Activated CD8-positive, alpha-beta memory T cell treated with anti-CD3 and anti-CD28 coated beads for 36 hours (primary cell): ENCODE data around the gene C2orf74. TPM values are rescaled to one million over a fixed set of nuclear protein-coding genes. Genes with fewer than 3 reads are reported as not detected.
"Not testable (repeated sequence)": the region's sequence is repeated elsewhere in the genome, so short reads cannot be mapped to it uniquely, and the experiment has no call there.

Experiments used
- CTCF ChIA-PET: fragments of 350-600 bp; sonication (Branson Sonifier 250); formaldehyde crosslinking; loops from one replicate; lab custom pipeline; 2021; ENCODE audit warnings: antibody characterized with exemption; lab: Charles Lee
- POLR2A ChIA-PET: fragments of 350-600 bp; sonication (Branson Sonifier 250); formaldehyde crosslinking; loops from one replicate; lab custom pipeline; 2021; ENCODE audit warnings: antibody characterized with exemption; lab: Charles Lee
- total RNA-seq, 2 experiments: library from RNA; stranded (reverse); gene quantifications; one replicate each; pipeline ENCODE4 v1.2.3, GENCODE V29; 2021

Gene C2orf74
- 10 to 100 TPM; 10.5 to 11.9 TPM for total RNA-seq

DNA sequence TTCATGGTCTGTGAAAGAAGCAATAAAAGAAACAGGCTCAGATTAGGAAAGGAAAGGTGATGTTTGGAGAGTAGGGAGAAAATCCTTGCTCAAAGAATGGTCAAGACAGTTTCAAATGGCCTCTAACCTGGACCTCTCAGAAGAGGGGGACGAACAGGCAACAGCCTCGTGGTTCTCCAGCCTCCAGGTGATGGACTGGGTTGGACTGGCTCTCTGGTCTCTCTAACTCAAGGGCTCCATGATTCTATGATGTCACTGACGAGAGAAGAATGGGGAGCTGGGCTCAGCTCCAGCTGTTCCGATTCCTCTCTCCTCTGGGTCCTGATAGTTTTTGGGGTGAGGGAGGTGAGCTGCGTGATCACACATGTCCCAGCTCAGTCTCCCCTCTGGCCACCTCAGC is at the start of gene C2orf74:
TSS of gene C2orf74 (plus strand) at position 301 of the 400 bp plus-strand sequence. CDS start 327 bp downstream, outside the sequence.
- ChIA-PET POLR2A (no interaction called here), CTCF (no interaction called here)

DNA sequence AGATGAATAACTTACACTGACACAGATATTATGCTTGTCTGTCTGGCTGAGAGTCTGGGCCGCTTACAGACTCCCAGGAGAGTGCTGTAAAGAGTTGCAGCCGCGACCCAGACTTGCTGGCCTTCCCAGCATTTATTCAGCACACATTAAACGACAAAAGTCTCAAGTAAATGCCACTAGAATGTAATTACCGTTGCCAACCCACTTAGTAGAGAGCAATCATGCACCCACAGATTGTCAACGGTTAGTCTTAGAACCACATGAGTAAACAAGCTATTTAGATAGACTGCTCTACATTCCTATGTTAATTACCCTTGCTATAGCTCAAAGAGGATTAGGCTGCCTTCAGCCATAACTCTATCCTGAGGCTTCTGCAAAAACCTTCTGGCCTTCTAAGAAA is 47.8 kb upstream of the C2orf74 start:
- POLR2A ChIA-PET, result no interaction called here
- CTCF ChIA-PET, result no interaction called here

DNA sequence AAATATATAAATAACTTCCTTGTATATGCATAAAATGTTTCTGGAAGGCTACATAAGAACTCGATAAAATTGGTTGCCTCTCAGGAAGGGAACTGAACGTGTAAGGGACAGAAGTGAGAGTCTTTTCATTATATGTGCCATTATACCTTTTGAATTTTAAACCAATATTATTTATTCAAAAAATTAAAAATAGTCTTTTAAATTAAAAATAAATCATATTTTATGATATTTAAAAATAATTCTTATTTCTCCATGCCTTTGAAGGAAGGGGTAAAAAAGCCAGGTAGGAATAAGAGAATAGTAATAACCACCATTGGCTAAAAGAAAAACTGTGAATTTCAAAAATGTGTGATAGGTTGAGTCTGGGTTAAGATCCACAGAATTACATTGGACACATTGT is 45.7 kb upstream of the C2orf74 start:
- ChIA-PET CTCF (interaction anchor here (0.5 kb wide), 1 partner anchor 35 kb away, joined by 3 read pairs; no protein-coding TSS in a partner anchor), POLR2A (interaction anchor here (0.6 kb wide), 1 partner anchor 169 kb away, joined by 3 read pairs; no protein-coding TSS in a partner anchor)

DNA sequence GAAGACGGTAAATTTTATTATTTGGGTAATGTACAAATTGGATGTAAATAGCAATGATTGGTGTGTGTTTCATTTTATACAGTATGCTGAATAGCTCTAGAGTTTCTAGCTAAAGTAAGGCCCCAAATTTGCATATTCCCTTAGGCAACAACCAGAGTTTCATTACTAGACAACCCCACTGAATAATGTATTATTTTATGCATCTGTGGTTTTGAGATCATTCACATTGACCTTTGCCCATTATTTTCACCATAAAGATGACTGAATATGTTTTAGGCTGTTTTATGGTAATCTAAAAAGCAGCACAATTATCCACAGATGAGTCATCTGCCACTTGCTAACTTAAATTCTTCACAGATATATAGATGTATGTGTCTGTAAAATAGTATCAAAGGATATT is 44.5 kb upstream of the C2orf74 start:
- POLR2A ChIA-PET, result no interaction called here
- CTCF ChIA-PET, result no interaction called here

DNA sequence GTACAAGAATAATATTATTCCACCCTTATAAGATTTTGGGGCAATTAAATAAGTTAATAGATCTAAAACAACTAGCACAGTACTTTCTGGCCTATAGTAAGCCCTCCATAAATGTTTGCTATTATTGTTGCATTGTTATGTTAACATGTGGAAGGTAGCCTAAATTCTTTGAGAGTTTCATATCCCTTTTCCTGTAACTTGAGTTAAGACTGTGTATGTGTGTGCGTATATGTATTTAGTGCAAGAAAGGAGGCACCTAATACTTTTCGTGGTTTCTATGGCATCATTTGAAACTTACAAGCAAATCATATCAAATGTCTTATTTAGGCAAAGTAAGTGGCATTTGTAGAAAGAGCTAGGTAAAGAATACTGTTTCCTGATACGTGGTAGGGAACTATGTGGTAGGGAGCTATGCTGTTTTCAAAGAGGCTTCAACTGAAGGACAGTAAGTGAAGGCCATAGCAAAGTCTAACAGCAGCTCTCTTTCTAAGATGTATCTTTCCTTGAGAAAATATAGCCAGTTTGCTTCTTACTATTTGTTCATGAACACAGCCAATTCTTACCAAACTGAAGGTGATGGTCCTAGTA is 36.8 kb upstream of the C2orf74 start:
- CTCF ChIA-PET, result interaction anchor here (0.7 kb wide), 1 partner anchor 321 kb away, joined by 3 read pairs; no protein-coding TSS in a partner anchor
- POLR2A ChIA-PET, result no interaction called here

DNA sequence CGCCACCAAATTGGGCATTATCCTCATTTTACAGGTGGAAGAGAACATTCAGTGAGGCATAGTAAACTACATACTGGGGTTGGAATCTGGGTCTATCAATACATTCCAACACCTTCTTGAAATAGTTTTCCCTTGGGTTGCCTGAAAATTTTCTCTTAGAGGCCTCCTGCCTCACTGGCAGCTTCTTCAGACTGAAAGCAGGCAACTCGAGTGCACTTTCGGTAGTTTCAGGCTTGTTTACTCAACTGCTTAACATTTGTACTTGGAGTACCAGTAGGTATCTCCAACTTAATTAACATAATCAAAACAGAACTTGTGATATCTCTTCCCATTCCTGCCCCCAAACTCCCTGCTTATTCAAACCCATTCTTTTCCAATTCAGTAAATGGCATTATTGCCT is 36.2 kb upstream of the C2orf74 start:
- ChIA-PET CTCF (interaction anchor here (0.6 kb wide), 1 partner anchor 234 kb away, joined by 4 read pairs; no protein-coding TSS in a partner anchor), POLR2A (no interaction called here)

DNA sequence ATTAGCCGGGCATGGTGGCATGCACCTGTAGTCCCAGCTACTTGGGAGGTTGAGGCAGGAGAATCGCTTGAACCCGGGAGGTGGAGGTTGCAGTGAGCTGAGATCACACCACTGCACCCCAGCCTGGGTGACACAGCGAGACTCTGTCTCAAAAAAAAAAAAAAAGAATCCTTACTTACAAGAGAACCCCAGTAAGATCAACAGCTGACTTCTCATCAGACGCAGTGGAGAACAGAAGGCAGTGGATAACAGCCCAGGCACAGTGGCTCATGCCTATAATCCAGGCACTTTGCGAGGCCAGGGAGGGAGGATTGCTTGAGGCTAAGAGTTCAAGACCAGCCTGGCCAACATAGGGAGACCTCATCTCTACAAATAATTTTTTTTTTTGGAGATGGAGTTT is 33.9 kb upstream of the C2orf74 start:
- CTCF ChIA-PET, result interaction anchor here (0.6 to 0.7 kb wide), 2 partner anchors 15 to 51 kb away, joined by 3 read pairs; no protein-coding TSS in a partner anchor
- POLR2A ChIA-PET, result not testable (repeated sequence)

DNA sequence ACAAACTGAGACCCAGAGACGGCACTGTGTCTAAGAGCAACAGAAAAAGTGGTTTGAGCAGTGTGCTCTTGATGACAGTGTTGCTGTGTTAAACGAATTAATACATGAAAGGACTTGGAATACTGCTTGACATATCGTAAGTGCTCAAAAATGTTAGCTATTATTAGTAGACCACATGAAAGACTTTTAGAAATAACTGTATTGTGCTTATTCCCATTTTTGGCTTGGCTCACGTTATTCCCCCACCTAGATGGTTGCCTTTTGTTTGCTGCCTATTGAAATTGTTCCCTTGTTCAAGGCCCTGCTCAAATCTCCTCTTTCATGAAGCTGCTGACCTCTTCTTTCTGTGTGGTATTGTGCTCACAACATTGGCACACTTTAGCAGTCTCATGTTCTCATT is 27.8 kb upstream of the C2orf74 start:
- ChIA-PET POLR2A (no interaction called here), CTCF (no interaction called here)

DNA sequence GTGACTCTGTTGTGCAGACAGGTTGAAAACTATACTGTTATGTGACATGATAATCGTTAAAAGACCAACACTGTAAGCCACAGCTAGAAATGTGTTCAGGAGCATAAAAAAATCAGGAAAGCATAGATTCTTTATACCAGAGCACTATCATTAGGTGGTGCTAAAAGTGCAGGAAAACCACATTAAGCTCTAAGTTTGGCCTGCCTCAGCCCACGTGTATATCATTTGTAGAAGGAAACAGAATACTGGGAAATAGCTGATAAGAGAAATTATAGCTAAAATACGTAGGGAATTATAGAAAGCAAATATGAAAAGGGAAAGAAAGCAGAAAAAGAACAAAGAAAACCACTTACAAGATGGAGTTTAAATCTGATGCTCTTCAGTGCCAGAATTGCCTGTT is 26.5 kb upstream of the C2orf74 start:
- ChIA-PET CTCF (interaction anchor here (0.6 kb wide), 1 partner anchor 88 kb away, joined by 3 read pairs; no protein-coding TSS in a partner anchor), POLR2A (no interaction called here)

DNA sequence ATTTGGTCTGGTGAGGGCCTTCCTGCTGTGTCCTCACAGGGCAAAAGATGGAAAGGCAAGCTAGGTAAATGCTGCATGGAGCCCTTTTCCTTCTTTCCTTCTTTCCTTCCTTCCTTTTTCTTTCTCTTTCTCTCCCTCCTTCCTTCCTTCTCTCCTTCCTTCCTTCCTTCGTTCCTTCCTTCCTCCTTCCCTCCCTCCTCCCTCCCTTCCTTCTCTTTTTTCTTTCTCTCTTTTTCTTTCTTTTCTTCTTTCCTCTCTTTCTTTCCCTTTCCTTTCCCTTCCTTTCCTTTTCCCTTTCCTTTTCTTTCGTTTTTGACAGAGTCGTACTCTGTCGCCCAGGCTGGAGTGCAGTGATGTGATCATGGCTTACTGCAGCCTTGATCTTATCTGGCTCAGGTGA is 23.1 kb upstream of the C2orf74 start:
- POLR2A ChIA-PET, result no interaction called here
- CTCF ChIA-PET, result no interaction called here

DNA sequence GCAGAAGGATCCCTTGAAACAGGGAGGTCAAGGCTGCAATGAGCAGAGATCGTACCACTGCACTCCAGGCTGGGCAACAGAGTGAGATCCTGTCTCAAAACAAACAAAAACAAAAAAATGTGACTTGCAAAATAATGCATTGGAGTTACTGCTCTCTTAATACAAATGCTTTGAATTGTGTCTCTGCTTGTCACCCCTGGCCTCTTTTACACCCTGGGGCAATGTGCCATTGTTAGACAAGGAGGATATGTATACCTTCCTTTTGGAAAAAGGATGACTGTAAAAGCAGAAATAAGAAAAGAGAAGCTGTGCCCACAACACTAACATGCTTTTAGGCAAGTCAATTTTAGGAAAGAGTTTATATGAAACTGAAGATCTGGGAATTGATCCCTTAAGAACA is 20.8 kb upstream of the C2orf74 start:
- POLR2A ChIA-PET, result no interaction called here
- CTCF ChIA-PET, result no interaction called here

DNA sequence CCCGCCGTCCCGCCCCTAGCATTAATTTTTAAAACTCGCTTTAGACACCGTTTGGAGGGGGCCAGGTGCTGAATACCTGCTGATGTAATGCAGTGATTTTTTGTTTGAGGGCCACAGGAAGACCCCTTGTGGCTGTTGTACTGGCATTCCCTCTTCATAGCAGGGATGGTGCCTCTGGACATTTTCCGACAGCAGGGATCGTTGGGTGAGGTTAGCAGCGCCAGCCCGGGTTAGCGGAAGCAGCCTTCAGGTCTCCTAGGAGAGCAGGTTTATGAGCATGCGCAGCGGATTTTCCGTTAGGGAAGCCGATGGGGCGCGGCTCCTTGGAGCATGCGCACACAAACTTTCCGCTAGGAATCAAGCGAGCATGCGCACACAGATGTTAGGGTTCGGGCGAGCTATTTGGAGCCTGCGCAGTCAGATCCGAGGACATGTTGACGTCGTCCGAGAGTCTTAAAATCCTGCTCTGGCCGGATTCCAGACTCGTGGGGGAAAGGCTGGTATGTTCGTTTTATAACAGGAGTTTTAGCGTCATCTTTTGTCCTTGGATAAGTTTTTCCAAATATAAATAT is 17.2 kb upstream of the C2orf74 start:
- ChIA-PET CTCF (no interaction called here), POLR2A (no interaction called here)

DNA sequence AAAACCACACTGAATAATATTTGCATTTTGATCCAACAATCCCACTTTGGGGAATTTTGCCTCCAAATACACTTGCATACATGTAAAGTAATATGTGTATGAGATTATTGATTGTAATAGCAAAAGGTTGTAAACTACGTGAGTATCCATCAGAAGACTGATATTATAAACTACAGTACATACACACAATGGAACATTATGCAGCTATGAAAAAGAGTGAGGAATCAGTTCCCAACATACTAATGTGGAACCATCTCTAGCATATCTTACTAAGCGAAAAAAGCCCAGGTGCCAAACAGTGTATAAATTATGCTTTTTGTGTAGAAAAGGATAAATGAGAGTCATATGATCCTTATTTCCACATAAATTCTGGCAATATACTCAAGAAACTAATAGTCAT is 16.0 kb upstream of the C2orf74 start:
- ChIA-PET POLR2A (no interaction called here), CTCF (no interaction called here)

DNA sequence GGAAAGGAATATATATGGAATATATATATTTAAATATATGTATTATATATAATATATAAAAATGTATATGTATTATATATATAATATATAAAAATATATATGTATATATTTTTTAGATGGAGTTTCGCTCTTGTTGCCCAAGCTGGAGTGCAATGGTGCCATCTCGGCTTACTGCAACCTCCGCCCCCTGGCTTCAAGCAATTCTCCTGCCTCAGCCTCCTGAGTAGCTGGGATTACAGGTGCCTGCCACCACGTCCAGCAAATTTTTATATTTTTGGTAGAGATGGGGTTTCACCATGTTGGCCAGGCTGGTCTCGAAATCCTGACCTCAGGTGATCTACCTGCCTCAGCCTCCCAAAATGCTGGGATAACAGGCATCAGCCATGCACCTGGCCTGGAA is 13.9 kb upstream of the C2orf74 start:
- POLR2A ChIA-PET, CTCF ChIA-PET: not testable (repeated sequence)

DNA sequence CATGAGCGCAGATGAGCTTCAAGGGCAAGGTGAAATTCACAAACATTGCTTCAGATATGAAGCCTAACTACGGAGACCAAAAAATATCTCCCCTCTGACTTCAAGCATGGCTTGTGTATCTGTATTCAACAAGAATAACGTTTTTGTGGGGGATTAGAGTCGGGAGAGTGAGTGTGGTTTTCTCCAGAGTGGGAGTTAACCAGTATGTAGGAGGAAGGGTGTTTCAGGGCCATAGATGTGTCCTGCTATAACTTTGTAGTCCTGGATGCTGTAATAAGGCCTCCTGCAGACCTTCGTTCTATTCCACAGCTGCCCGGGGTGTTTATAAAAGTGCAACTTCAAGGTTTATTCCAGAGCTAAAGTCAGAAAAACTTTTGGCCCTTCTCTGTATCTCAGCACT is 12.9 kb upstream of the C2orf74 start:
- ChIA-PET POLR2A (no interaction called here), CTCF (no interaction called here)

DNA sequence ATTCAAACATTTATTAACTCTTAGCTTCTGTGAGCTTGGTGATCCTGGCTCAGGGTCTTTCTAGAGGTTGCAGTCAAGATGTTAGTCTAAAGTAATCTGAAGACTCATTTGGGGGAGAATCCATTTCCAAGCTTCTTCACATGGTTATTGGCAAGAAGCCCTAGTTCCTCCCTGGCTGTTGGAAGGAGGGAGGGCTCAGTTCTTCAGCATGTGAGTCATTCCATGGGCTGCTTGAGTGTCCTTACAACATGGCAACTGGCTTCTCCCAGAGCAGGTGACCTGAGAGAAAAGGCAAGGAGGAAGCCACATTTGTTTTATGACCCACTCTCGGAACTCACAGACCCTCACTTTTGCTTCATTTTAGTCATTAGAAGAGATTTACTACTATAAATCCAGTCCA is 10.6 kb upstream of the C2orf74 start:
- CTCF ChIA-PET, result interaction anchor here (0.7 kb wide), 2 partner anchors 36 to 520 kb away, joined by 3 to 4 read pairs; no protein-coding TSS in a partner anchor
- POLR2A ChIA-PET, result no interaction called here

DNA sequence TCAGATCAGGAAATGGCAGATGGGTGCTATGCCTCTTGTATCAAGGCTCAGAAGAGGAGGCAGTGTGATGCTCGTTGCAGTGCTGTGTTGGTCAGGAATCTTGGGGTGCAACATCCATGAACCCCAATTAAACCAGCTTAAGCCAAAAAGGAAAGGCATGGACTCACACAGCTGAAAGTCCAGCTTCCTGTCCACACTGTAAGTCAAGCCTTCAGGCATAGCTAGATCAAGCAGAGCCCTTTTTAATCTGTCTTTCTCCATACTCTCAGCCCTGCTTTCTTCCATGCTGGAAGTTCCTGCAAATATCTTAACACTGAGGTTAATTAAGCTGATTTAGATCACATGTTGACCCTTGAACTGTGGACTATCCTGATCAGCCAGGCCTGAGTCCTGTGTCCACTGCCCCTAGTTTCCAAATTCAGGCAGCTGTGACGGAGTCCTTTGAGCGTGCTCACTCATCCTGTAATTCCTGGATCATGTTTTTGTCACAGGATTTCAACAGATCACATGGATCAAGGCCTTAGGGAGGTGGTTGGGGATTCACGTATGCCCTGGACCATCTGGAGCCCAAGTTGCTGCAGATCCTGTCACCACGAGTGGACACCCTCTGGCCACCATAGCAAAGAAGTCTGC is 4.5 kb upstream of the C2orf74 start:
- CTCF ChIA-PET, result interaction anchor here (0.6 kb wide), 1 partner anchor 14 kb away, joined by 4 read pairs; no protein-coding TSS in a partner anchor

DNA sequence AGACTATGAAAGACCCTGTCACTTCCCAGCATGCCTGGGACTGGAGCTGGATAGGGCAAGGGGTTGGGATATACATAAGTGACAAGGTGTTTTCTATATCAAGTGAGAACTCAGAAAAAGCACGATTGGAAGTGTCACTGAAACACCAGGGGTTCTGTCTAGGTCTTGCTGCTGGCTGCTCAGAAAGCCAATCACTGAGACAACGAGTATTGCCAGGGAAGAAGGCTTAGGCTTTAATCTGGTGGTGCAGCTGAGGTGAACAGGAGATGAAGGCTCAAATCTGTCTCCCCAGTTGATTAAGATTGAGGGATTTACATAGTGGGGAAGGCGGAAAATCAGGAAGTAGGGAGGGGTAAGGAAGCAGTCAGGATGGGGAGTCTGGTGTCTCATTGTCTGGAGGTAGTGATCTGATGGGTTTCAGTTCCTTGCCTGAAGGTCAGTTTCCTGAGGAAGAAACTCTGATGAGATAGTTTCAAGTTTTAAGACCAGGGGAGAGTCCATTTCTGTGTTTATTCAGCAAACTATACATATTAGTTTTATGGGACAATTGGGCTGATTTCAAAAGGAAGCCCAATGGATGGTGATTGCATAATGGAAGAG is 3.5 kb upstream of the C2orf74 start:
- POLR2A ChIA-PET, result no interaction called here
- CTCF ChIA-PET, result no interaction called here

More for the DNA sequence above, 4.5 kb upstream of the C2orf74 start:
- POLR2A ChIA-PET, result no interaction called here

DNA sequence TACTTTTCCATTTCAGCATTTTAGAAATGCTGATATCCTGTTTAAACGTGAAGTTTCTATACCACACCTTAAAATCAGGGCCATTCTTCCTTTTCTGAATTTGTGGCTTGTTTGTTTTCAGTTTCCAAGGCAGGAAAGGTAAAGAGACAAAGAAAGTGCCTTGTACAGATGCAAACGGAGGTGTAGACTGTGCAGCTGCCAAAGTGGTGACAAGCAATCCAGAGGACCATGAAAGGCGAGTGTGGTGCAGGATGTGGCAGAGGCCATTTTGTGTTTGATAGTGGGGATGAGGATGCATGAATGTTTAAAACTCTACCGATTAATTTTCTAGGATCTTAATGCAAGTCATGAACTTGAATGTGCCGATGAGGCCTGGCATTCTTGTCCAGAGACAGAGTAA is 733 bp downstream of the C2orf74 start:
- ChIA-PET CTCF (no interaction called here), POLR2A (no interaction called here)

DNA sequence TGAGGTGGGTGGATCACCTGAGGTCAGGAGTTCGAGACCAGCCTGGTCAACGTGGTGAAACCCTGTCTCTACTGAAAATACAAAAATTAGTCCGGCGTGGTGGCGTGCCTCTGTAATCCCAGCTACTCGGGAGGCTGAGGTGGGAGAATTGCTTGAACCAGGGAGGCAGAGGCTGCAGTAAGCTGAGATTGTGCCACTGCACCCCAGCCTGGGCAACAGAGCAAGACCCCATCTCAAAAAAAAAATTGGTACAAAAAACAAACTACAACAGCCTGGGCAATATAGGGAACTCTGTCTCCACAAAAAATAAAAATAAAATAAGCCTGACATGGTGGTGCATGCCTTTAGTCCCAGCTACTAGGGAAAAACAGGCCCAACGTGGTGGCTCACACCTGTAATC is 3.1 kb downstream of the C2orf74 start:
- CTCF ChIA-PET, POLR2A ChIA-PET: not testable (repeated sequence)
